Fibroblast of villous mesenchyme (primary cell): Measurements from ENCODE around the gene TCF12. TPM values are rescaled to one million over a fixed set of nuclear protein-coding genes. Genes with fewer than 3 reads are reported as not detected.

Source experiments
- DNase-seq: peaks from one replicate; pipeline ENCODE4 v3.0.0-alpha.2; 2010; ENCODE audit warnings: low read depth
- H3K4me3 ChIP-seq: 2 replicates; pipeline ENCODE4 v1.5.1; 2011; ENCODE audit warnings: low read depth, mild to moderate bottlenecking, low read length
- CTCF ChIP-seq: IDR thresholded peaks from 2 replicates; pipeline ENCODE4 v1.5.1; 2012; ENCODE audit warnings: low read depth, mild to moderate bottlenecking, low read length; ENCODE audit not compliant: insufficient read depth
- total RNA-seq: library from RNA; depleted of rRNA; stranded (reverse); fragments of >200 nt; gene quantifications from 2 replicates; pipeline ENCODE4 v1.2.3, GENCODE V29; 2012

TCF12 gene
- total RNA-seq, 1 donor, result 110 TPM

- no peak overlapping the region for H3K4me3 ChIP-seq
- TF ChIP-seq CTCF, result no peak
- DNase-seq, result no peak
These were observed 327.3 kb downstream of the TCF12 start for GRCh38 chr15:57245714-57246113.

- no peak for TF ChIP-seq CTCF
- no peak overlapping the region for H3K4me3 ChIP-seq
- DNase-seq, result no peak
These were observed 329.6 kb downstream of the TCF12 start for GRCh38 chr15:57248074-57248473.

- TF ChIP-seq CTCF, result no peak
These were observed 332.9 kb downstream of the TCF12 start for GRCh38 chr15:57251308-57251707.

GRCh38 chr15:57251941-57252340 lies 333.5 kb downstream of the TCF12 start:
- H3K4me3 ChIP-seq, result no peak overlapping the region
- DNase-seq, result peak; percentile 72
- no peak for TF ChIP-seq CTCF

More at GRCh38 chr15:57251308-57251707, 332.9 kb downstream of the TCF12 start:
- no peak for DNase-seq
- H3K4me3 ChIP-seq, result no peak overlapping the region

- no peak for TF ChIP-seq CTCF
- no peak for DNase-seq
- H3K4me3 ChIP-seq, result no peak overlapping the region
These were observed 334.6 kb downstream of the TCF12 start for GRCh38 chr15:57253082-57253481.

GRCh38 chr15:57253500-57253899 lies 335.1 kb downstream of the TCF12 start:
- no peak for TF ChIP-seq CTCF
- DNase-seq, result no peak
- H3K4me3 ChIP-seq, result no peak overlapping the region

GRCh38 chr15:57255751-57256341 lies 337.4 kb downstream of the TCF12 start:
- TF ChIP-seq CTCF, result no peak
- no peak overlapping the region for H3K4me3 ChIP-seq
- DNase-seq, result no peak
